Naive B cell (primary cell): ENCODE measurements around the gene C20orf144. TPM values are rescaled to one million over a fixed set of nuclear protein-coding genes. Genes with fewer than 3 reads are reported as not detected.

Experiments
- ATAC-seq, 2 donors: fragments of 150-1000 bp; cut with Tn5 transposase; 2 replicates each; pipeline ENCODE4 v1.10.0; 2021; ENCODE audit warnings: low read depth in 2 of 2, mild to moderate bottlenecking in 2 of 2, moderate library complexity in 2 of 2
- DNase-seq: peaks from one replicate; pipeline ENCODE4 v3.0.0; 2022
- H3K27ac Mint-ChIP-seq, 6 donors: one replicate each; pipeline ENCODE4 v1.8.0; 2020 to 2022; ENCODE audit warnings: mild to moderate bottlenecking in 6 of 6, mixed read lengths in 6 of 6, moderate library complexity in 5 of 6, inconsistent platforms in 2 of 6
- H3K27me3 Mint-ChIP-seq, 3 donors: one replicate each; pipeline ENCODE4 v1.8.0; 2021 to 2022; ENCODE audit warnings: mixed read lengths in 3 of 3, mild to moderate bottlenecking in 1 of 3
- H3K36me3 Mint-ChIP-seq, 2 donors: one replicate each; pipeline ENCODE4 v1.8.0; 2020 to 2022; ENCODE audit warnings: mixed read lengths in 2 of 2, inconsistent platforms in 1 of 2, mild to moderate bottlenecking in 1 of 2
- H3K4me1 Mint-ChIP-seq, 3 donors: one replicate each; pipeline ENCODE4 v1.8.0; 2020 to 2022; ENCODE audit warnings: mixed read lengths in 3 of 3, inconsistent platforms in 1 of 3, mild to moderate bottlenecking in 1 of 3, moderate library complexity in 1 of 3
- H3K4me3 Mint-ChIP-seq, 8 donors: one replicate each; pipeline ENCODE4 v1.8.0; 2020 to 2022; ENCODE audit warnings: mild to moderate bottlenecking in 8 of 8, mixed read lengths in 8 of 8, moderate library complexity in 8 of 8, inconsistent platforms in 2 of 8
- H3K9me3 Mint-ChIP-seq, 7 donors: one replicate each; pipeline ENCODE4 v1.8.0; 2020 to 2022; ENCODE audit warnings: mixed read lengths in 7 of 7, mild to moderate bottlenecking in 5 of 7, inconsistent platforms in 2 of 7, moderate library complexity in 1 of 7
- polyA plus RNA-seq, 6 donors: library from polyadenylated mRNA; unstranded; fragments of 300-500 nt; fragmentation: Illumina TruSeq; gene quantifications; one replicate each; pipeline ENCODE4 v1.2.3, GENCODE V29; 2021; ENCODE audit warnings: low read depth in 6 of 6

C20orf144 gene
- polyA plus RNA-seq, 6 donors from 2014 or later, result not detected

- ATAC-seq (peak; percentile 56 to 65), DNase-seq (peak; percentile 81)
- Mint-ChIP-seq H3K9me3 (no peaks in the 10 kb centered on the region), H3K4me1 (peaks cover 20 to 35% (median 34%) of the 10 kb centered on the region in 3 donors), H3K4me3 (peak overlapping the region; percentile 75 to 92 (median 90)), H3K36me3 (no peaks in the 10 kb centered on the region), H3K27ac (peak overlapping the region in 5 of 6 donors; percentile 70 to 90 (median 81)), H3K27me3 (no peaks in the 10 kb centered on the region)
Observed at GRCh38 chr20:33663161-33664084, 1.3 kb downstream of the C20orf144 start.

- Mint-ChIP-seq H3K4me1 (peaks cover 21 to 37% (median 34%) of the 10 kb centered on the region in 3 donors), H3K4me3 (peak overlapping the region; percentile 75 to 92 (median 90)), H3K27ac (peak overlapping the region in 5 of 6 donors; percentile 42 to 95 (median 84)), H3K27me3 (no peaks in the 10 kb centered on the region), H3K36me3 (no peaks in the 10 kb centered on the region), H3K9me3 (no peaks in the 10 kb centered on the region)
- DNase-seq, result no peak
- ATAC-seq, result no peak
Observed at GRCh38 chr20:33664085-33664761, 2.1 kb downstream of the C20orf144 start.

GRCh38 chr20:33664762-33665144, 2.6 kb downstream of the C20orf144 start:
- DNase-seq (no peak), ATAC-seq (no peak)
- Mint-ChIP-seq H3K27ac (peak overlapping the region in 5 of 6 donors; percentile 57 to 95 (median 84)), H3K27me3 (no peaks in the 10 kb centered on the region), H3K4me1 (peaks cover 21 to 37% (median 34%) of the 10 kb centered on the region in 3 donors), H3K36me3 (no peaks in the 10 kb centered on the region), H3K9me3 (no peaks in the 10 kb centered on the region), H3K4me3 (peak overlapping the region in 7 of 8 donors; percentile 75 to 92 (median 90))

- Mint-ChIP-seq H3K27me3 (no peaks in the 10 kb centered on the region), H3K9me3 (no peaks in the 10 kb centered on the region), H3K27ac (peak within 1 kb of the TSS in 5 of 6 donors; percentile 49 to 98 (median 85)), H3K36me3 (no peaks in the 10 kb centered on the region), H3K4me3 (peak within 1 kb of the TSS; percentile 87 to 95 (median 92)), H3K4me1 (peaks cover 21 to 37% (median 34%) of the 10 kb centered on the region in 3 donors)
- DNase-seq, result peak; percentile 78
- peak; percentile 61 to 63 for ATAC-seq
Observed at GRCh38 chr20:33666293-33667244, 4.4 kb downstream of the C20orf144 start, which contains the start of gene ACTL10. Gene ACTL10, plus strand, starts transcription at chr20:33666943. Its CDS starts 555 bp downstream, at chr20:33667498.

- Mint-ChIP-seq H3K4me1 (peaks cover 21 to 37% (median 34%) of the 10 kb centered on the region in 3 donors), H3K36me3 (no peaks in the 10 kb centered on the region), H3K27ac (peak overlapping the region in 3 of 6 donors; percentile 18 to 76 (median 49)), H3K27me3 (no peaks in the 10 kb centered on the region), H3K4me3 (peak overlapping the region; percentile 67 to 92 (median 88)), H3K9me3 (no peaks in the 10 kb centered on the region)
- ATAC-seq (peak; percentile 11 to 19), DNase-seq (peak; percentile 24)
Observed at GRCh38 chr20:33667245-33667675, 5.1 kb downstream of the C20orf144 start.

- peak overlapping the region in 4 of 6 donors; percentile 11 to 49 (median 26) for H3K27ac Mint-ChIP-seq
- peak; percentile 54 to 58 for ATAC-seq
- DNase-seq, result peak; percentile 73
- no peaks in the 10 kb centered on the region for H3K9me3 Mint-ChIP-seq
- H3K4me1 Mint-ChIP-seq, result peaks cover 22 to 33% (median 32%) of the 10 kb centered on the region in 3 donors
- H3K4me3 Mint-ChIP-seq, result peak overlapping the region; percentile 67 to 89 (median 82)
- no peaks in the 10 kb centered on the region for H3K36me3 Mint-ChIP-seq
- no peaks in the 10 kb centered on the region for H3K27me3 Mint-ChIP-seq
Observed at GRCh38 chr20:33667676-33668465, 5.7 kb downstream of the C20orf144 start.

- peaks cover 29 to 38% (median 36%) of the 10 kb centered on the region in 3 donors for H3K4me1 Mint-ChIP-seq
- no peaks in the 10 kb centered on the region for H3K27me3 Mint-ChIP-seq
Observed at GRCh38 chr20:33668466-33669155, 6.5 kb downstream of the C20orf144 start.

GRCh38 chr20:33669224-33669623, 7.1 kb downstream of the C20orf144 start:
- H3K4me3 Mint-ChIP-seq, result peak overlapping the region in 3 of 8 donors; percentile 51 to 82 (median 53)
- no peaks in the 10 kb centered on the region for H3K9me3 Mint-ChIP-seq
- peaks cover 32 to 37% (median 36%) of the 10 kb centered on the region in 3 donors for H3K4me1 Mint-ChIP-seq
- peak overlapping the region in 1 of 6 donors; percentile 67 for H3K27ac Mint-ChIP-seq
- DNase-seq (no peak), ATAC-seq (no peak)
- H3K27me3 Mint-ChIP-seq, result no peaks in the 10 kb centered on the region
- no peaks in the 10 kb centered on the region for H3K36me3 Mint-ChIP-seq

More at GRCh38 chr20:33668466-33669155, 6.5 kb downstream of the C20orf144 start:
- DNase-seq, result no peak
- Mint-ChIP-seq H3K9me3 (no peaks in the 10 kb centered on the region), H3K4me3 (peak overlapping the region; percentile 58 to 89 (median 82)), H3K27ac (peak overlapping the region in 2 of 6 donors; percentile 11 to 67), H3K36me3 (no peaks in the 10 kb centered on the region)
- no peak for ATAC-seq

GRCh38 chr20:33669873-33670640, 7.9 kb downstream of the C20orf144 start:
- Mint-ChIP-seq H3K27me3 (no peaks in the 10 kb centered on the region), H3K9me3 (no peaks in the 10 kb centered on the region), H3K27ac (peak overlapping the region in 1 of 6 donors; percentile 14), H3K4me1 (peaks cover 28 to 35% (median 32%) of the 10 kb centered on the region in 3 donors), H3K4me3 (peak overlapping the region in 1 of 8 donors; percentile 30), H3K36me3 (no peaks in the 10 kb centered on the region)
- ATAC-seq, result no peak
- no peak for DNase-seq

GRCh38 chr20:33670715-33671499, 8.8 kb downstream of the C20orf144 start:
- Mint-ChIP-seq H3K36me3 (no peaks in the 10 kb centered on the region), H3K4me1 (peaks cover 30 to 34% (median 32%) of the 10 kb centered on the region in 3 donors), H3K27ac (no peak overlapping the region), H3K27me3 (no peaks in the 10 kb centered on the region), H3K4me3 (peak overlapping the region in 2 of 8 donors; percentile 43 to 79), H3K9me3 (no peaks in the 10 kb centered on the region)
- ATAC-seq, result no peak
- DNase-seq, result no peak
